Activated naive CD4-positive, alpha-beta T cell treated with anti-CD3 and anti-CD28 coated beads, Interleukin-2, amount 50 U/mL, for 72 hours (primary cell): ENCODE measurements around the gene MVD. TPM values are rescaled to one million over a fixed set of nuclear protein-coding genes. Genes with fewer than 3 reads are reported as not detected.
A peak's percentile ranks its signal among the peaks of the same experiment; 100 is the strongest.
"Not testable (repeated sequence)": the region's sequence is repeated elsewhere in the genome, so short reads cannot be mapped to it uniquely, and the experiment has no call there.

Experiments
- ATAC-seq, 2 donors: fragments of 150-1000 bp; cut with Tn5 transposase; 2 replicates each; pipeline ENCODE4 v1.10.0; 2021; ENCODE audit warnings: mild to moderate bottlenecking in 2 of 2, moderate library complexity in 2 of 2
- DNase-seq, 2 donors: peaks; one replicate each; pipeline ENCODE4 v3.0.0; 2021 to 2022; ENCODE audit warnings: low spot score in 2 of 2
- H3K27ac Mint-ChIP-seq, 2 donors: one replicate each; pipeline ENCODE4 v1.8.0; 2022; ENCODE audit warnings: mild to moderate bottlenecking in 2 of 2, mixed read lengths in 2 of 2
- H3K36me3 Mint-ChIP-seq, 2 donors: one replicate each; pipeline ENCODE4 v1.8.0; 2022; ENCODE audit warnings: mixed read lengths in 2 of 2
- H3K9me3 Mint-ChIP-seq, 2 donors: one replicate each; pipeline ENCODE4 v1.8.0; 2022; ENCODE audit warnings: mixed read lengths in 2 of 2
- total RNA-seq, 2 donors: library from RNA; stranded (reverse); gene quantifications; one replicate each; pipeline ENCODE4 v1.2.3, GENCODE V29; 2022

MVD gene
- total RNA-seq, 2 donors from 2014 or later: 91.6 to 96.1 TPM

- ATAC-seq (no peak), DNase-seq (no peak)
- Mint-ChIP-seq H3K27ac (no peak overlapping the region), H3K36me3 (no peaks in the 10 kb centered on the region), H3K9me3 (no peaks in the 10 kb centered on the region)
These were observed 9.9 kb upstream of the MVD start for GRCh38 chr16:88672776-88673175.

- Mint-ChIP-seq H3K36me3 (no peaks in the 10 kb centered on the region), H3K9me3 (no peaks in the 10 kb centered on the region), H3K27ac (no peak overlapping the region)
- ATAC-seq (no peak), DNase-seq (no peak)
These were observed 8.9 kb upstream of the MVD start for GRCh38 chr16:88671806-88672205.

- Mint-ChIP-seq H3K27ac (no peak overlapping the region), H3K36me3 (no peaks in the 10 kb centered on the region), H3K9me3 (no peaks in the 10 kb centered on the region)
- DNase-seq: no peak
- ATAC-seq: no peak
These were observed 7.1 kb upstream of the MVD start for GRCh38 chr16:88669980-88670379.

- H3K27ac Mint-ChIP-seq, DNase-seq, H3K36me3 Mint-ChIP-seq, ATAC-seq, H3K9me3 Mint-ChIP-seq: not testable (repeated sequence)
These were observed 6.6 kb upstream of the MVD start for GRCh38 chr16:88669493-88669892.

GRCh38 chr16:88667461-88667860, 4.6 kb upstream of the MVD start:
- Mint-ChIP-seq H3K36me3 (no peaks in the 10 kb centered on the region), H3K9me3 (no peaks in the 10 kb centered on the region), H3K27ac (no peak overlapping the region)
- no peak for DNase-seq
- no peak for ATAC-seq

- H3K9me3 Mint-ChIP-seq: no peaks in the 10 kb centered on the region
- no peak overlapping the region for H3K27ac Mint-ChIP-seq
- peaks cover 0 to 5% of the 10 kb centered on the region in 2 donors for H3K36me3 Mint-ChIP-seq
- no peak for ATAC-seq
- no peak for DNase-seq
These were observed 2.7 kb upstream of the MVD start for GRCh38 chr16:88665570-88665969.

GRCh38 chr16:88665148-88665547, 2.3 kb upstream of the MVD start:
- no peak overlapping the region for H3K27ac Mint-ChIP-seq
- DNase-seq: no peak
- no peaks in the 10 kb centered on the region for H3K9me3 Mint-ChIP-seq
- ATAC-seq: no peak
- peaks cover 0 to 5% of the 10 kb centered on the region in 2 donors for H3K36me3 Mint-ChIP-seq

GRCh38 chr16:88662222-88662842, 559 bp downstream of the MVD start:
- Mint-ChIP-seq H3K9me3 (no peaks in the 10 kb centered on the region), H3K27ac (peak overlapping the region; percentile 88 to 92), H3K36me3 (peaks cover 0 to 5% of the 10 kb centered on the region in 2 donors)
- ATAC-seq (no peak), DNase-seq (no peak)

- Mint-ChIP-seq H3K27ac (peak overlapping the region in 1 of 2 donors; percentile 92), H3K36me3 (peaks cover 0 to 5% of the 10 kb centered on the region in 2 donors), H3K9me3 (no peaks in the 10 kb centered on the region)
- ATAC-seq (no peak), DNase-seq (no peak)
These were observed 1.4 kb downstream of the MVD start for GRCh38 chr16:88661468-88661867.

GRCh38 chr16:88659160-88659559, 3.7 kb downstream of the MVD start:
- ATAC-seq (no peak), DNase-seq (no peak)
- Mint-ChIP-seq H3K9me3 (no peaks in the 10 kb centered on the region), H3K36me3 (peaks cover 4 to 5% of the 10 kb centered on the region in 2 donors), H3K27ac (no peak overlapping the region)

- H3K9me3 Mint-ChIP-seq: no peaks in the 10 kb centered on the region
- peaks cover 4 to 5% of the 10 kb centered on the region in 2 donors for H3K36me3 Mint-ChIP-seq
- DNase-seq (no peak), ATAC-seq (no peak)
- no peak overlapping the region for H3K27ac Mint-ChIP-seq
These were observed 4.2 kb downstream of the MVD start for GRCh38 chr16:88658714-88659113.

GRCh38 chr16:88657371-88657770, 5.5 kb downstream of the MVD start:
- Mint-ChIP-seq H3K9me3 (no peaks in the 10 kb centered on the region), H3K36me3 (peaks cover 4 to 5% of the 10 kb centered on the region in 2 donors), H3K27ac (no peak overlapping the region)
- ATAC-seq (no peak), DNase-seq (no peak)

- Mint-ChIP-seq H3K27ac (no peak overlapping the region), H3K36me3 (peaks cover 0 to 4% of the 10 kb centered on the region in 2 donors), H3K9me3 (no peaks in the 10 kb centered on the region)
- DNase-seq (no peak), ATAC-seq (no peak)
These were observed 6.5 kb downstream of the MVD start for GRCh38 chr16:88656291-88656980.

GRCh38 chr16:88655733-88656281, 7.1 kb downstream of the MVD start:
- ATAC-seq: no peak
- Mint-ChIP-seq H3K27ac (no peak overlapping the region), H3K9me3 (no peaks in the 10 kb centered on the region), H3K36me3 (peaks cover 0 to 4% of the 10 kb centered on the region in 2 donors)
- no peak for DNase-seq

- Mint-ChIP-seq H3K36me3 (peaks cover 0 to 4% of the 10 kb centered on the region in 2 donors), H3K27ac (peak overlapping the region; percentile 7 to 77), H3K9me3 (no peaks in the 10 kb centered on the region)
- DNase-seq (no peak), ATAC-seq (no peak)
These were observed 7.7 kb downstream of the MVD start for GRCh38 chr16:88655053-88655732.

GRCh38 chr16:88654363-88655052, 8.4 kb downstream of the MVD start:
- Mint-ChIP-seq H3K9me3 (no peaks in the 10 kb centered on the region), H3K36me3 (peaks cover 0 to 5% of the 10 kb centered on the region in 2 donors), H3K27ac (peak overlapping the region; percentile 7 to 77)
- ATAC-seq: no peak
- DNase-seq: no peak
